Adipocyte (in vitro differentiated cells): ENCODE measurements around the gene MEX3D.

ENCODE experiments used
- DNase-seq: peaks from one replicate; pipeline ENCODE4 v3.0.0-alpha.2; 2015; ENCODE audit warnings: low read depth
- H3K27me3 ChIP-seq: replicated peaks from 2 replicates; pipeline ENCODE4 v1.7.0; 2013; ENCODE audit warnings: mild to moderate bottlenecking, low read length, moderate library complexity; ENCODE audit not compliant: control insufficient read depth, insufficient read depth
- H3K36me3 ChIP-seq: 2 replicates; pipeline ENCODE4 v1.7.0; 2013; ENCODE audit warnings: low read length, mild to moderate bottlenecking, moderate library complexity; ENCODE audit not compliant: control insufficient read depth, insufficient read depth, severe bottlenecking
- H3K4me1 ChIP-seq: 2 replicates; pipeline ENCODE4 v1.7.0; 2013; ENCODE audit warnings: mild to moderate bottlenecking, low read length, moderate library complexity; ENCODE audit not compliant: control insufficient read depth, insufficient read depth
- H3K4me3 ChIP-seq: 2 replicates; pipeline ENCODE4 v1.7.0; 2013; ENCODE audit warnings: mild to moderate bottlenecking, low read length, moderate library complexity
- H3K9ac ChIP-seq: 2 replicates; pipeline ENCODE4 v1.7.0; 2013; ENCODE audit warnings: mild to moderate bottlenecking, low read length, moderate library complexity
- H3K9me3 ChIP-seq: 2 replicates; pipeline ENCODE4 v1.7.0; 2013; ENCODE audit warnings: mild to moderate bottlenecking, low read length, moderate library complexity; ENCODE audit not compliant: control insufficient read depth

Gene MEX3D

DNA sequence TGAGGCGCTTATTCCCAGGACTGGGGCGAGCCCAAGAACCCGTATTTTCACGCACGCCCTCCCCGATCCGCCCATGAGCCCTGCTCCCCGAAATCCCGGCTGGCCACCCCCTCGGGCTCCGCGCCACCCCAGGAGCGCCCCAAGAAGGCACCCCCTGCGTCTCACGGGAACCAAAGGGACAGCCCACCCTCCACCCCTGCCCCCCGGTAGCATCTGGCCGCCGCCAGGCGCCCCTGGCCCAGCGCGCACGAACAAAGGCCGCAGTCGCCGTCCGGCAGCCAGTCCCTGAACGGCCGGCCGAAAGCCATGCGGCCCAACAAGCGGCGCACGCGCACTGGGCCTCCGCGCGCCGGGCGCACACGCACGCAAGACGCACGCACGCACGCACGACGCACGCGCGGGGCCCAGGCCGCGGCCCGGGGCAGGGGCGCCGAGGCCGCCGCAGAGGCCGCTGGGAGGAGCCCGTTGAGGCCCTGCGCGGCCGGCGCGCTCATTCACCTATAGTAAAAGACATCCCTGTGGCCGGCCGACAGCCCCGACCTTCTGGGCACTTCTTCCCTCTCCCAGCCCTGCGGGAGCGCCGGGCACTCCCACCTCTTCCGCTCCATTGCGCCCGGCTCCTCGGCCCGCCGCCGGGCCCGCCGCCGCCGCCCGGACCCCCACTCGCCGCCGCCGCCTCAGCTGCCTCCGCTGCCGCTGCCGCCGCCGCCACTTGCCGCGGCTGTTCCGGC lies 24.1 kb upstream of the MEX3D start:
- peaks cover 15% of the 10 kb centered on the region for H3K36me3 ChIP-seq
- no peaks in the 10 kb centered on the region for H3K27me3 ChIP-seq
- no peaks in the 10 kb centered on the region for H3K9me3 ChIP-seq
- peak; percentile 98 for DNase-seq
- H3K9ac ChIP-seq, result peak overlapping the region; percentile 99
- peaks cover 35% of the 10 kb centered on the region for H3K4me1 ChIP-seq
- peak overlapping the region; percentile 97 for H3K4me3 ChIP-seq

DNA sequence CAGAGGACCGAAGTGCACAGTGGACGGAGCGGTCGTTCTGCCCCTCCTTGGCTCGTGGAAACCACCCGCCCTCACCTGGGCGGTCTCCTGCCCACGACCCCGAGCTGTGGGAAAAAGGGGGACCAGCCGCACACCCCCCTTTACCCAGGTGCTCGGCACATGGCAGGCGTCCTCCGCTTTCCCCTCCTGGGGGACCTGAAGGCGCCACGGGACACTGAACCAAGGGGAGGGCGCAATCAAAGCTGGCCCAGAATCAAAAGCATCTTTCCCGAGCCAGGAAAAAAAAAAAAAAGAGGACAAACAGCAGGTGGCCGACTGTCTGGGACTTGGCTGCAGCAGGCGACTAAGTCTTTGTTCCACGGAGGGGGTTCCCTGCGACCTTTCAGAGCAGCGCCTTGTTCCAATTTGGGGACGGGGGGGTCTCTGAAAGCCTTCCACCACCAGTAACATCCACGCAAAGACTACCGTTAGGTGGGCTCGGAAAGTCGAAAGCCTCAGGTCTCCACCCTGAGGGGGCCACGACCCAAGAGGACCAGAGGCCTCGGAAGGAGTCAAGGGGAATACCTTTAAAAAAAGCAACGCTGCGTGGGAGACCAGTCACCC lies 23.4 kb upstream of the MEX3D start:
- peaks cover 9% of the 10 kb centered on the region for H3K36me3 ChIP-seq
- H3K9me3 ChIP-seq, result no peaks in the 10 kb centered on the region
- peaks cover 28% of the 10 kb centered on the region for H3K4me1 ChIP-seq
- no peaks in the 10 kb centered on the region for H3K27me3 ChIP-seq
- peak; percentile 42 for DNase-seq
- H3K9ac ChIP-seq, result peak overlapping the region; percentile 99
- peak overlapping the region; percentile 97 for H3K4me3 ChIP-seq

DNA sequence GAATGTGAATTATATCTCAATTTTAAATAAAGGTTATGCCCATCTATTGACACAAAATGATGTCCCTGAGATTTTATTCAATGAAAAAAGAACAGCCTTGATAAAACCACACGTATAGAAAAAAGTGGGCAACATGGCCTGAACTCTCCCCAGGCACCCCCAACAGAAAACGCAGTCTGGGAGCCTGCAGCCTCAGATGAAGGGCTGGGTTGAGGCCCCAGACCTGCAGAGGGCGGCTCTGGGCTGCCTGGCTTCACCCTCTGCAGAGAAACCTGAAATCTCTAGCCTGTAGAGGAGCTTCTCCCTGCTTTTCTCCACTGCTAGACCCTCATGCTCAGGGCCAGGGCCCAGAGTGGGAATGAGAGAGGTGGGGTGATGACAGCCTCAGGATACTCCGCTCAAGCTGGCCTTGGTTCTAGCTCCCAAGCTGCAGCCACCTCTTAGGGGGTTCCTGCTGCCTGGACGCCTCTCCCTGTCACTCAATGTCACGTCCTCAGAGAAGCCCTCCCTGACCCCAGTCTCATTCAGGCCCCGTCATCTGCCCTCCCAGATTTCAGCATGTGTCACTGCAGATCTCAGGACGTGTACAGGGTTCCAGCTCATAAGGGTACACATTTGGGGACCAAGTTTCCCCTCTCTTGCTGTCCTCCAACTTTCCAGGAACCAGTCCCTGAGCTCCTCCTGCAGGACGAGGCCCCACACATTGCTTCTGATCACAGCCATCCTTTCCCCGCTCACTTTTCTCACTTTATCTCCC lies 22.7 kb upstream of the MEX3D start:
- H3K9me3 ChIP-seq, result no peaks in the 10 kb centered on the region
- peaks cover 6% of the 10 kb centered on the region for H3K36me3 ChIP-seq
- peak overlapping the region; percentile 99 for H3K9ac ChIP-seq
- H3K4me1 ChIP-seq, result peaks cover 27% of the 10 kb centered on the region
- peak; percentile 52 for DNase-seq
- no peaks in the 10 kb centered on the region for H3K27me3 ChIP-seq
- H3K4me3 ChIP-seq, result peak overlapping the region; percentile 97

DNA sequence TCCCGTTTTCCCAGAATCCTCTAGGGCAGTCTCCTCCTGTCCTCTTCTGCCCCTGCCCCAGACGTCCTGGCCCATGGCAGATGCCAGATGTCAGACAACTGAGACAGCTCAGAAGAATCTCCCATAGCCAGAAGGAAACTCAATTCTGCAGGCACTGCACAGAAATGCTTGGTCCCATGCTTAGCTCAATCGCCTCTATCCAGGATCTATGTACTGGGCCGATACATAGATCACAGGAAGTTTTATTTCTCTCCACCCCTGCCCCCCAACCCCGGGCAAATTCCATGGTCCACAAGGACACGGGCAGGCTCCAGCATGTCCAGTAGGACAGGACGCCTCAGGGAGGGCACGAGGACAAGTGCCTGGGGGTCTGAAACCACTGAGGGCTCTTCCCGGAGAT lies 19.7 kb upstream of the MEX3D start:
- no peak for DNase-seq
- Histone ChIP-seq H3K27me3 (no peaks in the 10 kb centered on the region), H3K9ac (peak overlapping the region; percentile 44), H3K9me3 (no peaks in the 10 kb centered on the region), H3K4me1 (peaks cover 24% of the 10 kb centered on the region), H3K36me3 (peaks cover 13% of the 10 kb centered on the region), H3K4me3 (no peak overlapping the region)

DNA sequence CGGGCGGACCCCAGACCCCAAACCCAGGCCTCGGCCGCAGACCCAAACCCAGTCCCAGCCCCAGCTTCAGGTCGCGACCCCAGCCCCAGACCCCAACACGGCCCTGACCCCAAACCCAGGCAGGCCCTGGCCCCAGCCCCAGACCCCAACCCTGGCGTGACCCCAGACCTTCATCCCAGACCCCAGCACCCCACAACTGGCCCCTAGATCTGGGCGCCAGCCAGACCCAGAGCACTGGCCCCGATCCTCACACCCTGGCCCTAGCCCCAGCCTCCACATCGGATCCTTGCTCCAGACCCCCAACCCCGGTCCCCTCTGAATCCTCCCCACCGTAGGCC lies 17.1 kb upstream of the MEX3D start:
- Histone ChIP-seq H3K9ac (no peak overlapping the region), H3K9me3 (no peaks in the 10 kb centered on the region), H3K4me1 (peaks cover 12% of the 10 kb centered on the region), H3K36me3 (peaks cover 33% of the 10 kb centered on the region), H3K4me3 (no peak overlapping the region), H3K27me3 (no peaks in the 10 kb centered on the region)
- no peak for DNase-seq

DNA sequence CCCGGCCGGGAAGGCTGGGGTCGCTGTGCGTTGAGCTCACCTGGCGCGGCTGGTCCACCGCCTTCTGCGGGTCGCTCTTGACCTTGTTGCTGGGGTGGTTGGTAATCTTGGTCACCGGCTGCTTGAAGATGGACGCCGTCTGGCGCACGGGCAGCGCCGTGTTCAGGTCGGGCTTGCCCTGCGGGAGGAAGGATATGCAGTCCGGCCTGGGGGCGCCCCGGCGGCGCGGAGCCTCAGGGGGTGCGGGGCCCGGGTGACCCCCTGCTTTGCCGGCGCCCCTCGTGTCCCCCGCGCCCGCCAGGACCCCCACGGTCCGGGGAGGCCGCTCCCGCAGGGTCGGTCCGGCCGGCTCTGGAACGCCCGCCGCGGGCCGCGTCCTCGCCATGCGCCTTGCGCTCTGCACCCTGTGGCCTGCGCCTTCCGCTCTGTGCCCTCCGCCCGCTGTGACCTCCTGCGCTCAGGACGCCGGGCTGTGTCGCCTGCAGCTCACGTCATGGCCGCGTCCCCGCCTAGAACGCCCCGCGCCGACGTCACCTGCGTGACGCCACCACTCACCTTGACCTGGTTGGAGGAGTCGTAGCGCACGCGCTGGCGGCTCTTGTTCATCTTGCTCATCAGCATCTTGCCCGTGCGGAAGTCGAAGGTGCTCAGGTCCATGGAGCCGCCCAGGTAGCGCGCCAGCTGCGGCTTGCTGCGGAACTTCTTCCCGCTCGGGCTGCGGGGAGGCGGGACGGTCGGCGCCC lies 16.5 kb upstream of the MEX3D start:
- peaks cover 38% of the 10 kb centered on the region for H3K36me3 ChIP-seq
- no peak for DNase-seq

DNA sequence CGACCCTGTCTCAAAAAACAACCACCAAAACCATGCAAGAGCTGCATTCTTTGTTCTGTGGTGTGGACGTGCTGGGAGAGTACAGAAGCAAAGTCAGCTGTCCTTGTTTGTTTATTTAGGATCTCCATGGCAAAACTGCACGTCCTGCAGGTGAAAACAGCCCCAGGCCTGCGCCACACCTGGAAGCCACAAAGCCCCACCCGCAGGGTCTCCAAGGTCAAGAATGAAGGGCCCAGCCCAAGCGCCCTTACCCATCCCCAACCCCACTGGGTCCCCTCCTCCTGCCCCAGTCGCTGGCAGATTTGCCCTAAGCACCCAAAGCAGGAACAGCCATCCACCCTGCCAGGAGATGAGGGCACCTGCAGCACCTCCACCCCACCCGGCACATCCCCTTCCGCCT lies 14.1 kb upstream of the MEX3D start:
- Histone ChIP-seq H3K27me3 (no peaks in the 10 kb centered on the region), H3K9me3 (no peaks in the 10 kb centered on the region), H3K36me3 (peaks cover 50% of the 10 kb centered on the region), H3K9ac (no peak overlapping the region), H3K4me1 (no peaks in the 10 kb centered on the region), H3K4me3 (no peak overlapping the region)
- DNase-seq, result no peak

More for the DNA sequence above, 16.5 kb upstream of the MEX3D start:
- Histone ChIP-seq H3K4me3 (no peak overlapping the region), H3K9me3 (no peaks in the 10 kb centered on the region), H3K9ac (no peak overlapping the region), H3K4me1 (peaks cover 7% of the 10 kb centered on the region), H3K27me3 (no peaks in the 10 kb centered on the region)

DNA sequence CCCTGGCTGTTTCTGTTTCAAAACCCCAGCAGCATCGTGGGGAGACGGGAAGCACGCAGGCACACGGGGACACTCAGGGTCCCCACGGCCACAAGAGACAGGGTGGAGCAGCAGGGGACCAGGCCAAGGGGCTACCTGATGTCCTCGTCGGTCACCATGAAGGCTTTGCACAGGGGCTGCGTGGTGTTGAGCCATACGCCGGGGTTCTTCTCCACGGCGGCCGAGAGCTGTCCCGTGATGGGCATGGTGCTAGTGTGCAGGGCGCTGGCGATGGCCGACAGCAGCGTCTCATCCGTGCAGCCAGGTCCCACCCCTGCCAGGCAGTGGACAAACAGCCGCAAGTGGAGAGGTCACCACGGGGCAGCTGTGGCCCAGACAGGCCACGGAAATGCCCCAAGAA lies 12.8 kb upstream of the MEX3D start:
- DNase-seq, result no peak
- no peak overlapping the region for H3K9ac ChIP-seq
- no peak overlapping the region for H3K4me3 ChIP-seq
- no peaks in the 10 kb centered on the region for H3K9me3 ChIP-seq
- peaks cover 51% of the 10 kb centered on the region for H3K36me3 ChIP-seq
- H3K27me3 ChIP-seq, result no peaks in the 10 kb centered on the region
- no peaks in the 10 kb centered on the region for H3K4me1 ChIP-seq

DNA sequence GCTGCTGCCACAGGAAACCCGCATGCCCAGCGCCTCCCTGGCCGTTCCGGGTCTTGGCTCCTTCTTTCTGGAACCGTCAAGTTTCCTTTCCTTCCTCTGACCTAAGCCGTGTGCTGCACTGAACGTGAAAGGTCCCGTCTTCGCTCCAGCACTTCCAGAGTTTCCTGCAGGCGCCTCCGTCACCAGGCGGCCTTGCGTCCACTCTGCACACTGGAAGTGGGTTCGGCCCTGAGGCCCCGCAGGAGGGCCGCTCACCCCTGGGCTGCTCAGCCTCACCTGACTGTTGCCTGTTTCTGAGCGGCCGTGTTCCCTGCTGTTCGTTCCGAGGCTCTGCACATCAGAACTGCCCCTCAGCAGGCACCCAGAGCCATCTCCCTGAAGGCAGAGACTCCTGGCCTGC lies 12.3 kb upstream of the MEX3D start:
- Histone ChIP-seq H3K9ac (no peak overlapping the region), H3K27me3 (no peaks in the 10 kb centered on the region), H3K4me1 (no peaks in the 10 kb centered on the region), H3K9me3 (no peaks in the 10 kb centered on the region), H3K36me3 (peaks cover 51% of the 10 kb centered on the region), H3K4me3 (no peak overlapping the region)
- no peak for DNase-seq

DNA sequence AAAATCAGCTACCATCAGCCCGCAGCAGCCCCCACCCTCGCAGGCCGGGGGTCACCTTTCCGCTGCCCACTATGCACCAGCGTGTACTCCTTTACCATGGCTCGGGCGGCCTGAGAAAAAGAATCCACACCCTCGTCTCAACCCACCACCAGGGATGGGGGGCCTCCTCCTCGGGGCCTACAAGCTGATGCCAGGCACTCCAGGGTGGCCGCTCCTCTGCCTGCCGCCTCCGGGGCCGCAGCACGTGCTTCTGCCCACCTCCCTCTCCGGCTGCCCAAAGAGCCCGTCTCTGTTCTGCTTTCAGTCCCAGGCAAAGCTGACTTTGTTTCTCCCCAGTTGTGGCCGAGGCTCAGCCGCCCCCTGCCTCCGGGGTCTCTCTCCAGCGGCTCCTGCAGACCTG lies 11.1 kb upstream of the MEX3D start:
- H3K36me3 ChIP-seq, result peaks cover 48% of the 10 kb centered on the region
- no peaks in the 10 kb centered on the region for H3K4me1 ChIP-seq
- H3K9ac ChIP-seq, result no peak overlapping the region
- H3K27me3 ChIP-seq, result no peaks in the 10 kb centered on the region
- DNase-seq, result no peak
- no peaks in the 10 kb centered on the region for H3K9me3 ChIP-seq
- H3K4me3 ChIP-seq, result no peak overlapping the region
